NK-92 treated with Interleukin-12 subunit alpha and Interleukin-12 subunit beta, amount 100 ng/mL, for 24 hours (cell line): ENCODE data around the gene HTR3C.
"Not testable (repeated sequence)": the region's sequence is repeated elsewhere in the genome, so short reads cannot be mapped to it uniquely, and the experiment has no call there.

Experiments used
- DNase-seq: peaks from one replicate; lab custom pipeline; 2025; lab: John Stamatoyannopoulos, UW

The HTR3C gene, protein sequence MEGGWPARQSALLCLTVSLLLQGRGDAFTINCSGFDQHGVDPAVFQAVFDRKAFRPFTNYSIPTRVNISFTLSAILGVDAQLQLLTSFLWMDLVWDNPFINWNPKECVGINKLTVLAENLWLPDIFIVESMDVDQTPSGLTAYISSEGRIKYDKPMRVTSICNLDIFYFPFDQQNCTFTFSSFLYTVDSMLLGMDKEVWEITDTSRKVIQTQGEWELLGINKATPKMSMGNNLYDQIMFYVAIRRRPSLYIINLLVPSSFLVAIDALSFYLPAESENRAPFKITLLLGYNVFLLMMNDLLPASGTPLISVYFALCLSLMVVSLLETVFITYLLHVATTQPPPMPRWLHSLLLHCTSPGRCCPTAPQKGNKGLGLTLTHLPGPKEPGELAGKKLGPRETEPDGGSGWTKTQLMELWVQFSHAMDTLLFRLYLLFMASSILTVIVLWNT

DNA sequence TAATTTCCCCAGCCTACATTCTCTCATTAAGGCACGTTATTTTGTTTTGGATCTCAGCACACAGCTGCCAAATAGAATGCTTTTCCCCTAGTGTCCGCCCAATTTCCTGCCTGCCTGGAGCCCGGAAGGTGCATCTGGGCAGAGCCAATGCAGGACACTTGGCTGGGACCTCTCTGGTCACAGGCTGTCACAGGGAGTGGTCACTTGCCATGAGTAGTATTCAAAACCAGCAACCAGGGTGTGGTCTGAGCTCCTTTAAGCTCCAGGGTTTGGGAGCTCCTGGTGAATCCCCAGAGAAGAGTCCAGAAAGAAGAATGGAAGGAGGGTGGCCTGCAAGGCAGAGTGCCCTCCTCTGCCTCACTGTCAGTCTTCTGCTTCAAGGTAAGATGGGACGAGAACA lies at the start of gene HTR3C:
HTR3C (plus strand) TSS at position 281 of the 400 bp plus-strand sequence; CDS start at position 315, 34 bp downstream.
- DNase-seq = no peak

DNA sequence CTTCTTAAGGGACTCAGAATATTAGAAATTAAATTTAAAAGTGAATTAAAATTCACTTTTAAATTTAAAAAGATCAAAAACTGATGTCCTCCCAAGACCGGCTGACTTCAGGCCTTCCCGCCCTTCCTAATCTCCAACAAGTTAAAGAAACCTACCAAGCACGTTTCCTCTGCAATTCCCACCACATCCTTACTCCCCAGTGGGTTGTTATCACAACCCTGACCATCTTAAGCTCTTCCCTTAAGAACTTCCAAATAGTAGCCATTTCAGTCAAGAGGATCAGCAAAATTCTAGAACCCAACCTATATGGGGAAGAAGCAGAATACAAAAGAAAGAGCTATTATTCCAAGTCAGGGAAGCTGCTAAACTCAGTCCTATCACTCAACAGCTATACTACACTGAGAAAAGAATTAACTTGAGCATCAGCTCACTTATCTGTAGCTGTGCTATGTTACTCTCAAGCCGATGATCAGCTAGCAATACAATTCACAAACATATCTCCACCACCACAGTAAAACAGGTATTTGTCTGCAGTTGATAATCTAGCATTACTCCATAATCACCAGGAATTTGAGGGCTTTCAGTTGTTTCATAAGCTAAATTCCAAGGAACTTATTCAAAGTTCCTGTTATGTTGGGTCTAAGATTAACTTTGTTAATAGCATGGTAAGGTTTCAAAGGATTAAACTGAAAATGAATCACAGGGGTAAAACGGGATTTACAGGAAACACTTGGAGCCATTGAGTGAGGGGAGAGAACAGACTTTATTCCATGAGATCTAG lies 49.5 kb upstream of the HTR3C start:
- no peak for DNase-seq

DNA sequence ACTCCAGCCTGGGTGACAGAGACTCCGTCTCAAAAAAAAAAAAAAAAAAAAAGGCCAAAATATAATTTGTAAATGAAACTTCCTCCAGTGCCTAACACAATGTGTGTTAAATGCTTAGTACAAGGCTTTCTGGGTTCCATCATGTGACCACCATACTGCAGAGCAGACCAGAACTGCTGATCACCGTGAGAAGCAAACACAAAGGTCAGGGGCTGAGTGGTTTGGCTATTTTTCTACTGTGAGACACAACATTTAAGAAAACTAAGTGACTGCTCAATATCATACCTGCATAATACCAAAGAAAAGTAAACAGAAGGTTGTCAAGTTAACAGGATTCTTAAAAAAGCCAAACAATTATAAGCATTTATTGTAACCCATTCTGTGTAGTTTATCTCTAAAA lies 48.4 kb upstream of the HTR3C start:
- no peak for DNase-seq

DNA sequence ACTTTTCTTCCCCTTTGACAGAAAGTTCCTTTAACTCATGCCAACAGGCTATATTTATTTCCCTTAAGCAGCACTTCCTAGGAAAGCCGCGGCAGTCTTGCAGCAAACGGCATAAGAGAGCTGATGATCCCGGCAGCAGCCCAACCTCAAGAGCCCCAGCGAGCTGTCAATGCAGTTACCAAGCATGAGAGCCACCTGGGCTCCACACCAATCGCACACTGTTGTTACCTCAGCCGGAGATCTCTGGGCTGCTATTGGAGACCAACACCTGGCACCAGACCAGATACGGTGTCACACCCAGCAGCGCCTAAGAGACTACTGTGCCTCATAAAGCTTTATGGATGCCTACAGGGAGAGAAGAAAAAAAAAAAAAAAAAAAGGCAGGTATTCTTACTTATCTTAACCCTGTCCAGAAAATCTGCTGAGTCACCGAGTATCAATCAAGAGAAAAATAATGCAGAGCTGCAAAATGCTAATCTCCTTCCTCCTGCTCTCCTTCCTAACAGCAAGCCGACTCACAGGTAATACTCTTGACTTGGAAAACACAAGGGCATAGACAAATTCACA lies 46.8 kb upstream of the HTR3C start:
- DNase-seq = no peak

DNA sequence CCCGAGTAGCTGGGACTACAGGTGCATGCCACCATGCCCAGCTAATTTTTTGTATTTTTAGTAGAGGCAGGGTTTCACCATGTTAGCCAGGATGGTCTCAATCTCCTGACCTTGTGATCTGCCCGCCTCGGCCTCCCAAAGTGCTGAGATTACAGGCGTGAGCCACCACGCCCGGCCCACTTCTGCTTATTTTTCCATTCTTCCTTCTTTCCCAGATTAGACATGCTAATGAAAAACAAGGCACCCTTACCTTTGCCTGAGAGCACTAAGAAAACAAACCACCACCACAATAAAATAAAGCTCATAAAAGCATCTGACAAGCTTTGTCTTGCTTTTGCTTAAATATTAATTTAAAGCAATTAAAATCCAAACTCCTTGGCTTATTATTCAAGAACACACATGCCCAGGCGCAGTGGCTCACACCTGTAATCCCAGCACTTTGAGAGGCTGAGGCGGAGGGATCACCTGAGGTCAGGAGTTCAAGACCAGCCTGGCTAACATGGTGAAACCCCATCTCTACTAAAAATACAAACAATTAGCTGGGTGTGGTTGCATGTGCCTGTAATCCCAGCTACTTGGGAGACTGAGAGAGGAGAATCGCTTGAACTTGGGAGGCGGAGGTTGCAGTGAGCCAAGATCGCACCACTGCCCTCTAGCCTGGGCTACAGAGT lies 45.6 kb upstream of the HTR3C start:
- not testable (repeated sequence) for DNase-seq

DNA sequence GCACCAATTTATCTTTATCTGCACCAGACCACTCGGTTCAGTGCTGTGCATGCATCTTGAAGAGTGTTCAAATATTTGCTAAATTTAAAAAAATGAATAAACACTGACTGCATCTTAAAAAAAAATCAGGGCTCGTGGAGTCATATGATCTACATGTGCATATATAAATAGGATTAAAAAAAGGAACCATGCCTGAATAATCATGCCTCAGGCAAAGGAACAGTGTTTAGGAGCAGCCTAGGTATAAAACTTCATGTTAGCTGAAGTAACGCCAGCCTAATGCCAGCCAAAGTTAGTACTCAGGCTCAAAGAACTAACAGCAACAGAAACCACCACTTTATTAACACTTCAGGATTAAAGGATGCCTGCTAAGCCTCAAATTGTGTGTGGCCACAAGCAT lies 44.7 kb upstream of the HTR3C start:
- no peak for DNase-seq

DNA sequence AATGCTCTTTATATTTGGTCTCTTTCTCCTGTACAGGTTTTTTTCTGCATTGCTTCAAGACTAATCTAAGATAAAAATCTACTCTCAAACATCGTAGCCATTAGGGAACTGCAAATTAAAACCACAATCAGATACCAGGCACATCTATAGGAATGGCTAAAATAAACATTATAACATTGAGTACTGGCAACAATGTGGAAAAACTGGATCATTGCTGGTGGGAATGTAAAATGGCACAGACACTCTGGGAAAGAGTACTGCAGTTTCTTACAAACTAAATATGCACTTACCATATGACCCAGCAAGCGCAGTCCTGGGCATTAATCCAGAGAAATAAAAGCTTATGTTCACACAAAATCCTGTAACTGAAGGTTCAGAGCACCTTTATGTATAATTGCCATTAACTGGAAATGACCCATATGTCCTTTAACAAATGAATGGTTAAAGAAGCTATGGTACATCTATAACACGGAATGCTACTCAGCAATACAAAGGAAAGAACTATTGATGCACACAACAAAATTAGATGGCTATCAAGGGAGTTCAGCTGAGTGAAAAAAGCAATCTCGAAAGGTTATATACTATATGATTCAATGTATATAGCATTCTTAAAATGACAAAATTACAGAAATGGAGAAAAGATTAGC lies 41.5 kb upstream of the HTR3C start:
- DNase-seq = no peak

DNA sequence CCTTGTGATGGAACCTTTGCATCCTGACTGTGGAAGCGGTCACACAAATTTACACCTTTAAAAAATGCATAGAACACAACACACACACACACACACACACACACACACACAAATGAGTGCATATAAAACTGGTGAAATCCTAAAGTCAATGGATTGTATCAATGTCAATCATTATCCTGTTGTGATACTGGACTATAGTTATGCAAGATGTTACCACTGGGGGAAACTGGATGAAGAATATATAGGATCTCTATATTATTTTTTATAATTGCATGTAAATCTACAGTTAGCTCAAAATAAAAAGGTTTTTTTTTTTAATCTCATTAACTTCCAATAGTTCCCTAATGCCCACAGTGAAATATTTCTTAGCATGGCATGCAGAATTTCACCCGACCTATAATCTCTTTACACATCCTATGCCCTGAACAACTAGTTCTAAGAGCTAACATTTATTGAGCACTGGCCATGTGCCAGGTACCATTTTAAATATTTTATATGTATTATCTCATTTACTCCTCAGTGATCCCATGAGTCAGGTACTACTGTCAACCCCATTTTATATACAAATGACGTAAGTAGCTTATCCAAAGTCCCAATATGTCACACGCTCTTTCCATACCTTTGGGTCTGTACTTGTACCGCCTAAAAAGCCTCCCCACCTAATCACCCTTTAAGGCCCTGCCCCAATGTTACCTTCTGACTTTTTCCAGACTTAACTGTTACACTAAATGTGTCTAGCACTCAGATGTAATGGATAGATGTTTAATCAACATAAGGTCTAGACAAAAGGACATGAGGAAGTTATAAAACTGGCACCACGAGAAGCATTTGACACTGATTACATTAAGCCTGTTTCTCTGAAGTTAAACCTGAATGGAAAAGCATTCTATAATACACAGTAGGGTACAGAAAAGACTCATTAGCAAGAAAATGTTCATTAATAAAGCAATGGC lies 40.6 kb upstream of the HTR3C start:
- DNase-seq = no peak

DNA sequence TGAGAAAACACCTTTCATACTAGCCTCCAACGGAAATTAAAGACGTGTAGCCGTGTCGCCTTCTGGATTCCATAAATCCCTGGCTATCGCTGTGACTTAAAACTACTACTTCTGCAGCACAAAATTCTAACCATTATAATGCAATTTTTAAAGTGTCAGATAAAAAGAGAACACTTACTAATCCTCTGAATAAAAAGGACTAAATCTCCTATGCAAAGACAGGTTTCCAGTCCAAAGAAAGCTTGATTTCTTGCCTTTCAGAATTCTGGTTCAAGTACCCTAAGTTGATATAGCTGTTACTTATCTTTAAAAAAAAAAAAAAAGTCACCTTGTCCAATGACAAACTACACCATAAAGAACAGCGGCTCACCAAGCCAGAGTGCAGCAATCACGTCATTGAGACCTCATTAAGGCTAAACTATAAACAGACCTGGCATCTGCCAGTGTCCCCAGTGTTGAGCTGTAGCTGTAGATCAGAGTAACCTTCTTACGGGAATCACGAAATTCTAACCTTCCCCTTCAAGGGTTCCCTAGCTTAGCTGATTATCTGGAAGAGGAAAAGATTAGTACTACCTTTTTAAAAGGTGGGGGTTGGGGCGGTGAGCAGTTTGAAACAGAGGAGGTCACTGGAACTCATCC lies 37.3 kb upstream of the HTR3C start:
- no peak for DNase-seq

DNA sequence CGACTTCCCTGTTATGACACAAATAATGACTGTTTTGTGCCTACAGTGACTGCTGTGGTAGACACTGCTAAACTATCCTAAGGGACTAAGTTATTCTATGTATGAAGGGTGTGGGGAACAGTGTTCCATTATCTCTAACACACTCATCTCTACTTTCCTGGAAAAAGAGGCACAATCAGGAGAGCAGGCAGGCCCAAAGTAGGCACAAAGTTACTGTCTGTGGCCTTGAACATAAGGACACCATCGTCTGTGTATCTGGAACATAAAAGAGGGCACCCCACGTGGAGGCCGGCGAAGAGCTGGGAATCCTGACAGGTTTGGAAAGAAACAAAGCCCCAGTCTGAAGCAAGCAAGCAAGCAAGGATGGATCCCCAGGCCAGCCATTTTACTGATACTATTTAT lies 36.7 kb upstream of the HTR3C start:
- DNase-seq = no peak

DNA sequence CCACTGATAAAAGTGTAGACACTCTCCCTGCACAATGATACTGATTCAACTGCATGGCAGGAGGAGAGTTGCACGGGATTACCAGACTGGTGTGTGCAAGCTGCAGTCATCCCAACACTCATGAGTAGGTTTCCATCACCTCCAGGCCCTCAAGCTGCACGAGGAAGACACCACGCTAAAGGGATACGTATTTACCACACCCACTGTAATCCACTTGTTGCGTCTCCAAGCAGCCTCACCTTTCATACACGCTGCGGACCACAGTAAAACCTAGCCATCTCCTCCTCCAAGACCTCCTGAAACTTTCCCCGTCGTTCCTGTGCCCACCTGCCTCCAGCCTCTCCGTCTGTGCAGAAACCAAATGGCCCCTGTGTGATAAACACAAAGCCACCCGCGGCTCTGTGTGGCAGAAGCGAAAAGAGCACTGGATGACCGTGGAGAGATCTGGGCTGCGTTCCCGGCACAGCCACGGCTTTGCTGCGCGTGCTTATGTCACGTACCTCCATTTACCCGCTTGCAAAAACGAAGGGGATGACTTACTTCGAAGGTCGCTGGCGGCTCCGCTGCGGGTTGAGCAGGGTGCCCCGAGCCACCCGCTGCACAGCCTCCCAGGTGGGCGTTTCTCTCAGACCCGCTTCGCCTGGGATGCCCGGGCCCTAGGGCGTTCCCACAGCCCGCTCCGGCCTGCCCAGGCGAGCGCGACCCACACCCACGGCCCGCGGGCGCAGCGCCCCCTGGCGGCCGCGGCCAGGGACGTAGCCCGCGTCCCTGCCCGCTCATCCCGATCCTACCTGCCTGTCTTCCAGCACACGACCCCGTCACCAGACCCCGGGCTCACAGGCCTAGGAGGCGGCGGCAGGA lies 35.8 kb upstream of the HTR3C start:
- DNase-seq = peak; percentile 49

DNA sequence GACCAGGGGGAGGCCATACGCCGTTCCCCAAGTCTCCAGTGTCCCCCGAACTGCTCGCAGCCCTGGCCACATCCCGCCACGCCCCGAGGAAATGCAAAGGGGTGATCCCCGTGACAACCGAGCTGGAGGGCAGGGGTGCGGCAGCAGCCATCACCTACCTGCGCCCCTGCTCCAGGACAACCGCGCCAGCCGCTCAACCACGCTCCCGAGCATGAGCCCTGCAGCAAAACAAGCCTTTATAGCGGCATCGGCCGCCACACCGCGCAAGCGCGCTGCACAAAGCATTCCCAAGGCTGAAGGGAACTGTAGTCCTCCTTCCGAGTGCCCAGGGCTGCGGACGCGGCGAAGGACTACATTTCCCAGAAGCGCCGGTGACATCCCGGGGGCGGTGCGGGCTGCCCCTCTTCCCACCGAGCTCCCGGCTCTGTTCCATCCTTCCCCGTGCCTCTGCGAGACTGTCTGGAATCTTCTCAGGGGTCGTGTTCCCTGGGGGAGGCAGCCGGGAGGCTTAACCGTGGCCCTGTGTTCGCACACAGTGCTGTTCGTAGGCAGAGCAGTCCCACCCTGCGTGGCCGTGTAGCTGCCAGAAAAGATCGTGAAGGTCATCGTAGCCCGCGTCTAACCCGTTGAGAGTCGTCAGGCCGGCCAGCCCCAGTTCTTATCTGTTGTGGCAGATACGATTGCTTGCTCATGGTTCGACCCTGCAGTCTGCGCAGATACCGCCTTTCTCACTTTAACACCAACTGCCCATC lies 35.0 kb upstream of the HTR3C start, which contains the start of gene ABCC5:
ABCC5 (minus strand) TSS at position 213 of the 752 bp plus-strand sequence. CDS start 3,492 bp downstream, outside the sequence.
- DNase-seq = peak; percentile 80

DNA sequence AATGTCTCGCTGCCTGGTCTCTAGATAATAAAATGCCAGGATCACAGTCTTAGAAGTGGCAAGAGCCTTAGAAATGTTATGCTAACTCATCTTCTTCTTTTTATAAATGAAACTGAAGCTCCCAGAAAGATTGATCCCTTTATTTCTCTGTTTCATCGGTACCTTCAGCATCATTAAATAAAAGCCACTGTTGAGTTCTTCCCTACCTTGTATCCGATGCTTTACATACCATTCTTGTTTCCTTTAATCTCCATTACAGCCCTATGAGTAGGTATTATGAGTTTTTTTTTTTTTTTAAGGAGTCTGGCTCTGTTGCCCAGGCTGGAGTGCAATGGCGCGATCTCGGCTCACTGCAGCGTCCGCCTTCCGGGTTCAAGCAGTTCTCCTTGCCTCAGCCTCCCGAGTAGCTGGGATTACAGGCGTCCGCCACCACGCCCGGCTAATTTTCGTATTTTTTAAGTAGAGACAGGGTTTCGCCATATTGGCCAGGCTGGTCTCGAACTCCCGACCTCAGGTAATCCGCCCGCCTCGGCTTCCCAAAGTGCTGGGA lies 34.3 kb upstream of the HTR3C start:
- DNase-seq = no peak

DNA sequence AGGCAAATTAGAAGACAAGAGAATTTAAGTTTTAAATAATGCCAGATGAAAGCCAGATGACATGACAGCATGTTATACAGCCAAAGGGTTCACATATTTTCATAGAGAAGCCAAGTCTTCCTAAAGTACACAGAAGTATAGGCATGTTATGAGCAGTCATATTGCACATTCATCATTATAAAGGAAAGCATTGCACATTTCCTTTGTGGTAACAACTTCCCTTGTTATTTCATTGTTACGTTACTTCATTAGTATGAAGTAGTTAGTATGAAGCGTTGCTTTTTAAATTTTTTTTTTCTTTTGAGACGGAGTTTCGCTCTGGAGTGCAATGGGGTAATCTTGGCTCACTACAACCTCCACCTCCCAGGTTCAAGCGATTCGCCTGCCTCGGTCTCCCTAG lies 30.5 kb upstream of the HTR3C start:
- DNase-seq = no peak

DNA sequence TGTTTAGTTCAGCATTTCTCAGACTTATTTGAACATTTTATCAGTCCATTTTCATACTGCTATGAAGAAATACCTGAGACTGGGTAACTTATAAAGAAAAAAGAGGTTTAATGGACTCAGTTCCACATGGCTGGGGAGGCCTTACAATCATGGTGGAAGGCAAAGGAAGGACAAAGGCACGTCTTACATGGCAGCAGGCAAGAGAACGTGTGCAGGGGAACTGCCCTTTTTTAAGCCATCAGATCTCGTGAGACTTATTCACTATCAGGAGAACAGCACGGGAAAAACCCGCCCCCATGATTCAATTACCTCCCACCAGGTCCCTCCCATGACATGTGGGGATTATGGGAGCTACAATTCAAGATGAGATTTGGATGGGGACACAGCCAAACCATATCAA lies 27.6 kb upstream of the HTR3C start:
- DNase-seq = not testable (repeated sequence)

DNA sequence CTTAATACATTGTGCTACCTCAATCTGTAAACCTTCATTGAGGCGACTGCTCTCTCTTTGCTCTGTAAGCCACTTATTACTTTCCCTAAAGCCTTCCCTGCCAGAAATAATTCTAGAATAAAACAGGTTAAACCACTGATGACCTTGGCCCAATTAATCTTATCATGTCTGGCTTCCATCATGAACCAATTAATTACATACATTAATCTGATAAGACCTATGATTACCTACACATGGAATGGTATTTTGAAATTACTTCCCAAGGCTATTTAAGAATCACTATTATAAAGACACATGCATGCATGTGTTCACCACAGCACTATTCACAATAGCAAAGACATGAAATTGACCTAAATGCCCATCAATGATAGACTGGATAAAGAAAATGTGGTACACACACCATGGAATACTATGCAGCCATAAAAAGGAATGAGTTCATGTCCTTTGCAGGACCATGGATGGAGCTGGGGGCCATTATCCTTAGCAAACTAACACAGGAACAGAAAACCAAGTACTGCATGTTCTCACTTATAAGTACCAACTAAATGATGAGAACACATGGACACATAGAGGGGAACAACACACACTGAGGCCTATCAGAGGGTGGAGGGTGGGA lies 24.5 kb upstream of the HTR3C start:
- not testable (repeated sequence) for DNase-seq

DNA sequence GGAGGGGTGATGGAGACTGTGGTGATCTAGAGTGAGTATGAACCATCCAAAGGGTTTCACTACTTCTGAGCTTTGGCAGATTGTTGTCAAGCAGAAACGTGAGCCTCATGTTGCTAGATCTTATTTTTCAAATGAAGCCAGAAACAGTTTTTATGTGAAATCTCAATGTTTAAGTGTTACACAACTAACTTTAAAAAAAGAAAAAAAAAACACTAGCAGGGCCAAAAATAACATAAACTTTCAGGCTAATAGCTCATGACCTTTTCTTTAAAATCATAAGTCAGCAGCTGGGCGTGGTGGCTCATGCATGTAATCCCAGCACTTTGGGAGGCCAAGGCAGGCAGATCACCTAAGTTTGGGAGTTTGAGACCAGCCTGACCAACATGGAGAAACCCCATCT lies 23.4 kb upstream of the HTR3C start:
- DNase-seq = no peak

DNA sequence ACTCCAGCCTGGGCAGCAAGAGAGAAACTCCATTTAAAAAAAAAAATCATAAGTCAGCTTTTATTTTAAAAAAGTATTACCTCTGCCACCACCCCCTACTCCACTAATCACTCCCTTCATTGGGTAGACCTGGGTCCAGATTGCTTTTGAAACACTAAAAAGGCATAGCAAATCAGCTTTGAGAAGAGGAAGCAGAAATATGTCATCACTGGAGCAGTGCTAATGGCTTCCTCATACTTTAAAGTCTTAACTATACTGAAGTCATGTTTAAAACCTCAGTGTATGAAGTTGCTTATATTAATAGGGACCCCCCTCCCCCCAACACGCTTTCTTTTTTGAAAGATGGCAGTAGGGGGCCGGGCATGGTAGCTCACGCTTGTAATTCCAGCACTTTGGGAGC lies 22.3 kb upstream of the HTR3C start:
- no peak for DNase-seq
